RWPE1 (cell line): ENCODE data around the gene COL25A1.

Experiments
- CTCF ChIA-PET: fragments of 350-600 bp; sonication (Branson Sonifier 250); formaldehyde crosslinking; extraction: SDS; loops from one replicate; lab custom pipeline; 2021; lab: Yijun Ruan, JAX
- POLR2A ChIA-PET: fragments of 400-600 bp; formaldehyde crosslinking; extraction: SDS; loops from one replicate; lab custom pipeline; 2020; ENCODE audit warnings: antibody characterized with exemption; ENCODE audit not compliant: low non-redundant PET; lab: Yijun Ruan, JAX
- DNase-seq: peaks from one replicate; pipeline ENCODE4 v3.0.0; 2012; ENCODE audit warnings: low spot score
- H3K27ac ChIP-seq: fragments of 450-650 bp; 2 replicates; pipeline ENCODE4 v1.5.1; 2017
- CTCF ChIP-seq: fragments of 450-650 bp; conservative IDR thresholded peaks from 2 replicates; pipeline ENCODE4 v1.5.1; 2017; ENCODE audit warnings: low read depth, mild to moderate bottlenecking

The COL25A1 gene

GRCh38 chr4:108931926-108932325 lies 370.5 kb downstream of the COL25A1 start:
- ChIA-PET CTCF (no interaction called here), POLR2A (no interaction called here)
- no peak for TF ChIP-seq CTCF
- DNase-seq, result no peak
- H3K27ac ChIP-seq, result no peak overlapping the region

GRCh38 chr4:108930186-108930585 lies 372.3 kb downstream of the COL25A1 start:
- CTCF ChIA-PET, result no interaction called here
- POLR2A ChIA-PET, result no interaction called here
- no peak overlapping the region for H3K27ac ChIP-seq
- DNase-seq, result no peak
- no peak for TF ChIP-seq CTCF

- DNase-seq, result no peak
- CTCF ChIA-PET, result interaction anchor here (0.7 kb wide), 1 partner anchor 774 kb away, joined by 3 read pairs; no protein-coding TSS in a partner anchor
- POLR2A ChIA-PET, result no interaction called here
- TF ChIP-seq CTCF, result no peak
- H3K27ac ChIP-seq, result no peak overlapping the region
Measured at GRCh38 chr4:108926781-108927180, 375.7 kb downstream of the COL25A1 start.

DNA sequence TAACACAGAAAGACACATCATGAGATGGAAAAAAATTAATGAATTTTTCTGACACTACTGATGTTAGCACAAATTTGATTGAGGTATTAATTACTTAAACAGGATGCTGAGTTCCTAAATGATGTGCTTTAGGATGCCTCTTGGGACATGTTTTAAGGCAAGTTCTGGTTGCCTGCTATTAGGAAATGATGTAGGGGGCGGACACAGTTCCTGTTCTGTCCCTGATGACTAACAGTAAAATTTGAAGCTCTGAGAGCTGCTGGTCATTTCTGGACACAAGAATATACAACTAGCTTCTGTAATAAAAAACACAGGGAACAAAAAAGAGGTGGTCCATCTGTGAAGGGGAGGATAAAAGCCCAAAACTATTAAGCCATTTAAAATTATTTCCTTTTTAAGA lies 376.4 kb downstream of the COL25A1 start:
- no peak overlapping the region for H3K27ac ChIP-seq
- ChIA-PET CTCF (no interaction called here), POLR2A (no interaction called here)
- TF ChIP-seq CTCF, result no peak
- no peak for DNase-seq

DNA sequence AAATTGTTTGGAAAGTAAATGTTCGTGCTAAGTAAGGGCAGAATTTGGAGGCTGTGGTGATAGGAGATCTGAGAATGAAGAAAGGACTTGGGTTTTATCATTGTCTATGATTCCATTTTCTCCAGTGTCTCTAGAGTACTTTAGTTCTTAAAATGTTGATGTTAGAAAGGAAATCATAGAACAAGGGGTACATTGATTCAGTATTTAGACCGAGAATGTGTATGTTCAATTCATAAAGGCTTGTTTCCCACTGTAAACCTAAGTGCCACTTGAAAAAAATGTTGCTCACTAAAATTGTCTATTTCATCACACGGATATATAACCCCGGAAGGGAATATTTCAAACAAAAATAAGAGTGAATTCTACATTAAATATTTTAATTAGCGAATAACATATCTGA lies 380.3 kb downstream of the COL25A1 start:
- TF ChIP-seq CTCF, result no peak
- no peak overlapping the region for H3K27ac ChIP-seq
- CTCF ChIA-PET, result no interaction called here
- no peak for DNase-seq
- POLR2A ChIA-PET, result no interaction called here

DNA sequence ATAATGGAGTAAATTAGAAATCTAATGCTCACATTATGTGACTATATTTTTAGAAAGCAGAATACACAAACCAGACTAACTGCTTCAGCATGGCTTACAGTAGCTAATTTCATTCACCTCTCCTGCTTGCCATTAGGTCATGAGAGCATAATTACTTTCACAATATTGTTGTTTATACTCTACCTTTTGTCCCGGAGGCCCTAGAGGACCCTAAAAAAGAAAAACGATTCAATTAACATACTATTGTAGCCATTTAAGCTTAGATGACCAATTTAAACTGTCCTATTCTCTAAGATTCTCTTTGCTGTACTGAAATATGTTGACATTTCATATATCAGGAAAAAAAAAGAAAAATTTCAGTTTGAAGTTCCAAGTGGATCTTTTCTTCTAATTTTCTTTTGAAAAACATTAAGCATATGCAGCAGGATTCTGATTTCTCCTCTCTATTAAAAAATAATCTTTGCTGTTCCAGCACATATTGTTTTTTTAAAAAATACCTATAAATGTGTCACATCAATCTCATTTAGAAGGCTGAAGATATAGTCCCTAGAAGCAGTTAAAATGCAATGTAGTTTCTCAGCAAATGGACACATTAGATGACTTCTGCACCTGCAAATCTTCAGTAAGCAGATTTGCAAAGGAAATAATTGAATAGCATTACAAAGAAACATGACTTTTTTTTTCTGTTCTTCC lies 381.9 kb downstream of the COL25A1 start:
- H3K27ac ChIP-seq, result no peak overlapping the region
- ChIA-PET POLR2A (no interaction called here), CTCF (interaction anchor here (0.6 kb wide), 1 partner anchor 27 kb away, joined by 3 read pairs; no protein-coding TSS in a partner anchor)
- no peak for TF ChIP-seq CTCF
- DNase-seq, result no peak
